IMR-90 (cell line): ENCODE results near the gene NDUFS3. TPM values are rescaled to one million over a fixed set of nuclear protein-coding genes. Genes with fewer than 3 reads are reported as not detected.

Source experiments
- ATAC-seq: fragments of 200-7000 bp; cut with Tn5 transposase; 2 replicates; pipeline ENCODE4 v1.9.1; 2020; ENCODE audit warnings: low read depth, mild to moderate bottlenecking, moderate library complexity
- BruUV-seq: library from RNA; stranded (reverse); fragments of 400-500 nt; replicated peaks from 2 replicates; lab custom pipeline; 2021; lab: Mats Ljungman, UMichigan
- CTCF ChIA-PET: fragments of 300-600 bp; formaldehyde crosslinking; extraction: SDS; loops from one replicate; lab custom pipeline; 2021; ENCODE audit warnings: antibody characterized with exemption; lab: Yijun Ruan, JAX
- POLR2A ChIA-PET: fragments of 300-600 bp; sonication (Branson Sonifier 250); formaldehyde crosslinking; loops from one replicate; lab custom pipeline; 2022; ENCODE audit warnings: antibody characterized with exemption; ENCODE audit not compliant: unreplicated experiment; lab: Charles Lee
- DNase-seq: peaks from one replicate; pipeline ENCODE4 v3.0.0; 2013
- H2AFZ ChIP-seq: replicated peaks from 2 replicates; pipeline ENCODE3; 2013; ENCODE audit warnings: low read length, mild to moderate bottlenecking; ENCODE audit not compliant: poor library complexity
- H2AK5ac ChIP-seq: 2 replicates; pipeline ENCODE4 v1.6.1; 2013; ENCODE audit warnings: low read depth, low read length, inconsistent platforms
- H2AK9ac ChIP-seq: replicated peaks from 2 replicates; pipeline ENCODE3; 2013; ENCODE audit warnings: mild to moderate bottlenecking, low read depth, low read length, moderate library complexity; ENCODE audit not compliant: poor library complexity
- H2BK120ac ChIP-seq: 2 replicates; pipeline ENCODE4 v1.6.1; 2013; ENCODE audit warnings: low read depth, low read length, inconsistent platforms
- H2BK15ac ChIP-seq: 3 replicates; pipeline ENCODE4 v1.6.1; 2013; ENCODE audit warnings: low read depth, low read length, inconsistent platforms
- H2BK20ac ChIP-seq: 2 replicates; pipeline ENCODE4 v1.6.1; 2013; ENCODE audit warnings: low read depth, mild to moderate bottlenecking, inconsistent platforms, low read length, moderate library complexity
- H2BK5ac ChIP-seq: 2 replicates; pipeline ENCODE4 v1.6.1; 2013; ENCODE audit warnings: mild to moderate bottlenecking, low read depth, low read length, inconsistent platforms; ENCODE audit not compliant: poor library complexity, severe bottlenecking
- H3K14ac ChIP-seq: replicated peaks from 2 replicates; pipeline ENCODE4 v1.6.1; 2013; ENCODE audit warnings: low read depth, low read length, inconsistent platforms
- H3K18ac ChIP-seq: 2 replicates; pipeline ENCODE4 v1.6.1; 2013; ENCODE audit warnings: low read depth, low read length, control low read depth
- H3K23ac ChIP-seq: 2 replicates; pipeline ENCODE4 v1.6.1; 2013; ENCODE audit warnings: low read depth, low read length, inconsistent platforms
- H3K27ac ChIP-seq: 2 replicates; pipeline ENCODE4 v1.5.1; 2013; ENCODE audit warnings: mild to moderate bottlenecking, control low read depth, low read length; ENCODE audit not compliant: insufficient read depth
- H3K27me3 ChIP-seq: 2 replicates; pipeline ENCODE4 v1.6.1; 2013; ENCODE audit warnings: low read length; ENCODE audit not compliant: control insufficient read depth, insufficient read depth
- H3K36me3 ChIP-seq: 2 replicates; pipeline ENCODE4 v1.6.1; 2013; ENCODE audit warnings: low read length, mixed read lengths; ENCODE audit not compliant: control insufficient read depth, insufficient read depth
- H3K4ac ChIP-seq: 2 replicates; pipeline ENCODE4 v1.6.1; 2013; ENCODE audit warnings: low read depth, low read length, inconsistent platforms
- H3K4me1 ChIP-seq: 2 replicates; pipeline ENCODE4 v1.6.1; 2013; ENCODE audit warnings: low read length, mixed read lengths; ENCODE audit not compliant: control insufficient read depth, insufficient read depth
- H3K4me2 ChIP-seq: 2 replicates; pipeline ENCODE4 v1.6.1; 2013; ENCODE audit warnings: low read depth, mild to moderate bottlenecking, control low read depth, low read length, moderate library complexity
- H3K4me3 ChIP-seq: 2 replicates; pipeline ENCODE4 v1.5.1; 2013; ENCODE audit warnings: low read depth, mild to moderate bottlenecking, control low read depth, low read length, moderate library complexity; ENCODE audit not compliant: insufficient read depth
- H3K56ac ChIP-seq: 2 replicates; pipeline ENCODE4 v1.6.1; 2013; ENCODE audit warnings: low read length, inconsistent platforms; ENCODE audit not compliant: insufficient read depth; ENCODE audit errors: extremely low read depth
- H3K79me1 ChIP-seq, 2 experiments: 2 replicates each; pipeline ENCODE4 v1.6.1; 2013; ENCODE audit warnings: low read length in 2 of 2, inconsistent platforms in 1 of 2, low read depth in 1 of 2
- H3K9ac ChIP-seq: 2 replicates; pipeline ENCODE4 v1.6.1; 2013; ENCODE audit warnings: low read depth, low read length, control low read depth
- H3K9me1 ChIP-seq: 2 replicates; pipeline ENCODE4 v1.6.1; 2013; ENCODE audit warnings: low read length, inconsistent platforms; ENCODE audit not compliant: insufficient read depth
- H3K9me3 ChIP-seq: 2 replicates; pipeline ENCODE4 v1.6.1; 2013; ENCODE audit warnings: low read length; ENCODE audit not compliant: control insufficient read depth, insufficient read depth
- H4K20me1 ChIP-seq: 2 replicates; pipeline ENCODE4 v1.6.1; 2013; ENCODE audit warnings: low read length, inconsistent platforms; ENCODE audit not compliant: insufficient read depth
- H4K5ac ChIP-seq: 2 replicates; pipeline ENCODE4 v1.6.1; 2013; ENCODE audit warnings: mild to moderate bottlenecking, low read depth, low read length, control low read depth
- H4K8ac ChIP-seq, 2 experiments: 2 replicates each; pipeline ENCODE4 v1.6.1; 2013; ENCODE audit warnings: low read depth in 2 of 2, low read length in 2 of 2, control low read depth in 1 of 2, inconsistent platforms in 1 of 2
- H4K91ac ChIP-seq: 2 replicates; pipeline ENCODE4 v1.6.1; 2013; ENCODE audit warnings: low read depth, low read length, inconsistent platforms; ENCODE audit not compliant: insufficient read depth
- BHLHE40 ChIP-seq: fragments of 150-350 bp; IDR thresholded peaks from 2 replicates; pipeline ENCODE4 v1.6.1; 2016; ENCODE audit warnings: mild to moderate bottlenecking, low read depth, low read length
- CEBPB ChIP-seq: IDR thresholded peaks from 2 replicates; pipeline ENCODE4 v1.6.1; 2012; ENCODE audit warnings: low read depth, low read length, improper control_type of control experiment
- CHD1 ChIP-seq: IDR thresholded peaks from 2 replicates; pipeline ENCODE4 v1.6.1; 2012; ENCODE audit warnings: low read depth, low read length, improper control_type of control experiment
- FOS ChIP-seq: fragments of 150-350 bp; IDR thresholded peaks from 2 replicates; pipeline ENCODE4 v1.6.1; 2016; ENCODE audit warnings: low read depth, low read length
- MAFK ChIP-seq: IDR thresholded peaks from 2 replicates; pipeline ENCODE4 v1.6.1; 2012; ENCODE audit warnings: low read depth, low read length, improper control_type of control experiment
- MAZ ChIP-seq: IDR thresholded peaks from 2 replicates; pipeline ENCODE4 v1.6.1; 2012; ENCODE audit warnings: low read depth, mild to moderate bottlenecking, low read length, improper control_type of control experiment, moderate library complexity, borderline replicate concordance
- MXI1 ChIP-seq: IDR thresholded peaks from 2 replicates; pipeline ENCODE4 v1.6.1; 2012; ENCODE audit warnings: low read depth, mild to moderate bottlenecking, low read length, moderate library complexity, borderline replicate concordance
- NFE2L2 ChIP-seq: fragments of 150-350 bp; IDR thresholded peaks from 2 replicates; pipeline ENCODE4 v1.6.1; 2016; ENCODE audit warnings: low read depth, mild to moderate bottlenecking, low read length
- POLR2A ChIP-seq: IDR thresholded peaks from 2 replicates; pipeline ENCODE4 v1.6.1; 2012; ENCODE audit warnings: mild to moderate bottlenecking, low read depth, low read length
- RAD21 ChIP-seq: IDR thresholded peaks from 2 replicates; pipeline ENCODE4 v1.6.1; 2012; ENCODE audit warnings: low read length, improper control_type of control experiment
- RCOR1 ChIP-seq: IDR thresholded peaks from 2 replicates; pipeline ENCODE4 v1.6.1; 2012; ENCODE audit warnings: mild to moderate bottlenecking, low read length, improper control_type of control experiment; ENCODE audit not compliant: insufficient replicate concordance
- RFX5 ChIP-seq: IDR thresholded peaks from 2 replicates; pipeline ENCODE4 v1.8.0; 2012; ENCODE audit warnings: low read depth, mild to moderate bottlenecking, low read length, moderate library complexity
- SMC3 ChIP-seq: fragments of 150-350 bp; IDR thresholded peaks from 2 replicates; pipeline ENCODE4 v1.6.1; 2016; ENCODE audit warnings: low read depth, mild to moderate bottlenecking, antibody characterized with exemption, low read length, moderate library complexity
- whole genome bisulfite sequencing, 2 experiments: methylation state at CpG; one replicate each; pipeline versions ENCODE4 v1.1.5 to v1.1.7; 2013; ENCODE audit warnings: missing lambda C conversion rate in 2 of 2; ENCODE audit not compliant: insufficient read length in 1 of 2; ENCODE audit errors: extremely low coverage in 2 of 2; 5-methylcytosine and 5-hydroxymethylcytosine counted together
- dilution Hi-C: fragments of 300-500 bp; cut with HindIII; formaldehyde crosslinking; loops from one replicate; pipeline ENCODE4 v1.14.3; 2018; ENCODE audit warnings: low sequenced_read_pairs; ENCODE audit not compliant: unreplicated experiment
- in situ Hi-C: fragments of 300-500 bp; cut with MboI; formaldehyde crosslinking; loops from 3 replicates; pipeline ENCODE4 v1.14.3; 2019; ENCODE audit warnings: low sequenced_read_pairs, inconsistent platforms, mixed read lengths
- intact Hi-C: fragments of 100-400 bp; cut with micrococcal nuclease; formaldehyde crosslinking; loops from 2 replicates; pipeline ENCODE4 v1.10.0; 2022
- polyA plus RNA-seq, 3 experiments: library from polyadenylated mRNA; depleted of rRNA; stranded (reverse); fragments of >200 nt; gene quantifications; 2 replicates each; pipeline ENCODE4 v1.2.3, GENCODE V29; 2012; ENCODE audit warnings: low replicate concordance in 1 of 3
- total RNA-seq: library from RNA; depleted of rRNA; stranded (reverse); fragments of >200 nt; gene quantifications from 2 replicates; pipeline ENCODE4 v1.2.3, GENCODE V29; 2012
- TF ChIP-seq, protein P1 (sequence below): fragments of 150-350 bp; IDR thresholded peaks from 2 replicates; pipeline ENCODE4 v1.6.1; 2016; ENCODE audit warnings: low read depth, mild to moderate bottlenecking, low read length, moderate library complexity, borderline replicate concordance
- TF ChIP-seq, protein P2 (sequence below): fragments of 150-350 bp; IDR thresholded peaks from 2 replicates; pipeline ENCODE4 v1.6.1; 2017; ENCODE audit warnings: mild to moderate bottlenecking, antibody characterized with exemption, low read length, low read depth
- TF ChIP-seq, protein P3 (sequence below): conservative IDR thresholded peaks from 2 replicates; pipeline ENCODE4 v1.5.1; 2012; ENCODE audit warnings: mild to moderate bottlenecking, low read depth, low read length, improper control_type of control experiment

The NDUFS3 gene
- total and polyA plus RNA-seq, 2 of the 4 experiments (the other 2 are of a cell fraction): 77.1 to 108 TPM

DNA sequence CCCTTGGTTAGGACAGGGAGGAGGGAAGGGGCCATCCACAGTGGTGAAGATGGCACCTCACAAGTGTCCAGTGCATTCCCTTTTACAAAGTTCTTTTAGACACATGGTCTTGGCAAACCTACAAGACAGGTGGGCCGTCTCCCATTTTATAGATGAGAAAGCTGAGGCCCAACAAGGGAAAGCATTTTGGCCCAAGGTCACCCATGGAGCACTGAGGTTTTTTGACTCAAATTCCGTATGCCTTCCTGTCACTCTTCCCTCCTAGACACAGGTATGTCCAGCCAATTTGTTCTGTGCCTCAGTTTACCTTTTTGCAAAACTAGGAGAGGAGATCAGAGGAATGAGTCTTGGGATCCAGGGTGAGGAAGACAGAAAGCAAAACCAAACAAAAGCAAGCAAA is 14.1 kb downstream of the NDUFS3 start:
- Histone ChIP-seq H2BK20ac (no peak overlapping the region), H2AFZ (no peak overlapping the region), H2BK15ac (no peak overlapping the region), H3K79me1 (no peaks in the 10 kb centered on the region), H4K91ac (no peak overlapping the region), H4K8ac (no peak overlapping the region), H3K56ac (no peak overlapping the region), H2AK9ac (no peak overlapping the region), H3K18ac (no peak overlapping the region), H4K5ac (no peak overlapping the region), H3K4me3 (no peak overlapping the region), H3K9me1 (no peaks in the 10 kb centered on the region), H3K4me1 (no peaks in the 10 kb centered on the region), H3K9me3 (peaks cover 3% of the 10 kb centered on the region), H4K20me1 (no peaks in the 10 kb centered on the region), H2BK120ac (no peak overlapping the region), H3K27ac (no peak overlapping the region), H3K14ac (no peak overlapping the region), H2BK5ac (no peak overlapping the region), H3K23ac (no peak overlapping the region), H3K9ac (no peak overlapping the region), H3K27me3 (peaks cover 57% of the 10 kb centered on the region), H3K4ac (no peak overlapping the region), H3K4me2 (no peak overlapping the region), H2AK5ac (no peak overlapping the region), H3K36me3 (no peaks in the 10 kb centered on the region)
- DNase-seq: no peak
- no CpG with 5 or more reads among the region's 2 CpGs for WGBS, 2 experiments
- intact Hi-C loops (no loop called here), dilution Hi-C loops (no loop called here), in situ Hi-C loops (no loop called here)
- ChIA-PET CTCF (no interaction called here), POLR2A (no interaction called here)
- TF ChIP-seq RFX5 (no peak), MAZ (no peak), FOS (no peak), MAFK (no peak), MXI1 (no peak), NFE2L2 (no peak), POLR2A (no peak), CHD1 (no peak), CEBPB (no peak), RAD21 (no peak), SMC3 (no peak), BHLHE40 (no peak), RCOR1 (no peak)
- TF ChIP-seq, protein P1, sequence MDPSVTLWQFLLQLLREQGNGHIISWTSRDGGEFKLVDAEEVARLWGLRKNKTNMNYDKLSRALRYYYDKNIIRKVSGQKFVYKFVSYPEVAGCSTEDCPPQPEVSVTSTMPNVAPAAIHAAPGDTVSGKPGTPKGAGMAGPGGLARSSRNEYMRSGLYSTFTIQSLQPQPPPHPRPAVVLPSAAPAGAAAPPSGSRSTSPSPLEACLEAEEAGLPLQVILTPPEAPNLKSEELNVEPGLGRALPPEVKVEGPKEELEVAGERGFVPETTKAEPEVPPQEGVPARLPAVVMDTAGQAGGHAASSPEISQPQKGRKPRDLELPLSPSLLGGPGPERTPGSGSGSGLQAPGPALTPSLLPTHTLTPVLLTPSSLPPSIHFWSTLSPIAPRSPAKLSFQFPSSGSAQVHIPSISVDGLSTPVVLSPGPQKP: no peak
- TF ChIP-seq, protein P2, sequence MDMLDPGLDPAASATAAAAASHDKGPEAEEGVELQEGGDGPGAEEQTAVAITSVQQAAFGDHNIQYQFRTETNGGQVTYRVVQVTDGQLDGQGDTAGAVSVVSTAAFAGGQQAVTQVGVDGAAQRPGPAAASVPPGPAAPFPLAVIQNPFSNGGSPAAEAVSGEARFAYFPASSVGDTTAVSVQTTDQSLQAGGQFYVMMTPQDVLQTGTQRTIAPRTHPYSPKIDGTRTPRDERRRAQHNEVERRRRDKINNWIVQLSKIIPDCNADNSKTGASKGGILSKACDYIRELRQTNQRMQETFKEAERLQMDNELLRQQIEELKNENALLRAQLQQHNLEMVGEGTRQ: no peak
- TF ChIP-seq, protein P3, sequence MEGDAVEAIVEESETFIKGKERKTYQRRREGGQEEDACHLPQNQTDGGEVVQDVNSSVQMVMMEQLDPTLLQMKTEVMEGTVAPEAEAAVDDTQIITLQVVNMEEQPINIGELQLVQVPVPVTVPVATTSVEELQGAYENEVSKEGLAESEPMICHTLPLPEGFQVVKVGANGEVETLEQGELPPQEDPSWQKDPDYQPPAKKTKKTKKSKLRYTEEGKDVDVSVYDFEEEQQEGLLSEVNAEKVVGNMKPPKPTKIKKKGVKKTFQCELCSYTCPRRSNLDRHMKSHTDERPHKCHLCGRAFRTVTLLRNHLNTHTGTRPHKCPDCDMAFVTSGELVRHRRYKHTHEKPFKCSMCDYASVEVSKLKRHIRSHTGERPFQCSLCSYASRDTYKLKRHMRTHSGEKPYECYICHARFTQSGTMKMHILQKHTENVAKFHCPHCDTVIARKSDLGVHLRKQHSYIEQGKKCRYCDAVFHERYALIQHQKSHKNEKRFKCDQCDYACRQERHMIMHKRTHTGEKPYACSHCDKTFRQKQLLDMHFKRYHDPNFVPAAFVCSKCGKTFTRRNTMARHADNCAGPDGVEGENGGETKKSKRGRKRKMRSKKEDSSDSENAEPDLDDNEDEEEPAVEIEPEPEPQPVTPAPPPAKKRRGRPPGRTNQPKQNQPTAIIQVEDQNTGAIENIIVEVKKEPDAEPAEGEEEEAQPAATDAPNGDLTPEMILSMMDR: no peak
- ATAC-seq: no peak
- no TSS peak for BruUV-seq
